Neural crest cell (in vitro differentiated cells): Measurements from ENCODE around the gene PPP1R9A. TPM values are rescaled to one million over a fixed set of nuclear protein-coding genes. Genes with fewer than 3 reads are reported as not detected.

Experiments used
- DNase-seq: peaks from one replicate; pipeline ENCODE4 v3.0.0; 2021; ENCODE audit warnings: low read depth, mixed read lengths, low spot score
- H3K27ac Mint-ChIP-seq: one replicate; pipeline ENCODE4 v1.8.0; 2021; ENCODE audit warnings: mild to moderate bottlenecking, mixed read lengths; ENCODE audit not compliant: unreplicated experiment
- H3K27me3 Mint-ChIP-seq: 2 replicates; pipeline ENCODE4 v1.8.0; 2021; ENCODE audit warnings: low read depth, mild to moderate bottlenecking, mixed read lengths
- H3K36me3 Mint-ChIP-seq: 2 replicates; pipeline ENCODE4 v1.8.0; 2021; ENCODE audit warnings: low read depth, mild to moderate bottlenecking, mixed read lengths
- H3K4me1 Mint-ChIP-seq: 2 replicates; pipeline ENCODE4 v1.8.0; 2021; ENCODE audit warnings: mixed read lengths
- H3K4me3 Mint-ChIP-seq: one replicate; pipeline ENCODE4 v1.8.0; 2021; ENCODE audit warnings: mild to moderate bottlenecking, mixed read lengths
- H3K9me3 Mint-ChIP-seq: 2 replicates; pipeline ENCODE4 v1.8.0; 2021; ENCODE audit warnings: mixed read lengths
- CTCF ChIP-seq: fragments of 200-600 bp; sonication (generic); conservative IDR thresholded peaks from 2 replicates; pipeline ENCODE4 v1.5.0; 2021; ENCODE audit warnings: antibody characterized with exemption, mild to moderate bottlenecking
- total RNA-seq: library from RNA; stranded (reverse); gene quantifications from 2 replicates; pipeline ENCODE4 v1.2.1, GENCODE V29; 2021

PPP1R9A gene
- total RNA-seq, 1 donor from 2014 or later = 21.2 TPM

DNA sequence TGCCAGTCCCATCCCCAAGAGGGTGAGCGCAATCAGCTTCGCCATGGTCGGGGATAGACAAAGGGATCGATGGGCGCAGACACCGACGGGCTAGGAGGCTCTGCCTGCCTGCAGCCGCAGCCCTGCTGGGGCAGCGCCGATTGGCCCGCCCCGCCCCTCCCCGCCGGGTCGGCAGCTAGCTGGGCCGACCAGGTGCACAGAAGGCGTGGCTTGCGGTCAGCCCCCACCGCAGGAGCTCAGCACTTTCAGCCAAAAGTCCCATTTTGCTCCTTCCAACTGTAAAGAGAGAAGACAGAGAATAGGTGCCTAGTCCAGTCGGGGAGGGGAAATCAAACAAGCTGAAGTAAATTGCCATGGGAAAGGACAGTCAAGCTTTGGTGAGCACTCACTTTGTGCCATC is 417.0 kb downstream of the PPP1R9A start, which contains the start of gene PON1:
Gene PON1, minus strand, starts transcription at position 102 of the 400 bp plus-strand sequence. Its CDS starts 57 bp downstream, at position 45.
- Mint-ChIP-seq H3K27me3 (peaks cover 13% of the 10 kb centered on the region), H3K9me3 (peaks cover 13% of the 10 kb centered on the region), H3K36me3 (no peaks in the 10 kb centered on the region), H3K4me3 (no peak within 1 kb of the TSS), H3K27ac (peak within 1 kb of the TSS; percentile 24), H3K4me1 (peaks cover 7% of the 10 kb centered on the region)
- no peak for DNase-seq
- TF ChIP-seq CTCF = no peak

DNA sequence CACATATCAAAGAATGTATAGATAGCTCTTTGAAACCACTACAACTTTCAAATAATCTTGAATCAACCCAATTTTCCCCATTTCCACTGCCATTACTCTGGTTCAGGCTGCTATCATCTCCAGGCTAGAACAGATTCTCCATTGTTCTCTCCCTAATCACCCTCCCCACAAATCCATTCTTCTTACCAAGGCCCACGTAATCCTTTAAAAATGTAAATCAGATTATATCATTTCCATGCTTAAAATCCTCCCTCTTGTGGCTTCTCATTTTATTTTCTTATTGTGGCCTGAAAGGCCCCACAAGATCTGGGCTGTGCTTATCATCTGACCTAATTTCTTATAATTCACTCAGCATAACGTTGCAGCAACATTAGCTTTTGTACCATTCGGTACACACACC is 420.0 kb downstream of the PPP1R9A start:
- no peak for TF ChIP-seq CTCF
- peaks cover 13% of the 10 kb centered on the region for H3K27me3 Mint-ChIP-seq
- peaks cover 13% of the 10 kb centered on the region for H3K9me3 Mint-ChIP-seq
- peaks cover 7% of the 10 kb centered on the region for H3K4me1 Mint-ChIP-seq
- H3K36me3 Mint-ChIP-seq = no peaks in the 10 kb centered on the region
- no peak overlapping the region for H3K4me3 Mint-ChIP-seq
- H3K27ac Mint-ChIP-seq = no peak overlapping the region
- no peak for DNase-seq

DNA sequence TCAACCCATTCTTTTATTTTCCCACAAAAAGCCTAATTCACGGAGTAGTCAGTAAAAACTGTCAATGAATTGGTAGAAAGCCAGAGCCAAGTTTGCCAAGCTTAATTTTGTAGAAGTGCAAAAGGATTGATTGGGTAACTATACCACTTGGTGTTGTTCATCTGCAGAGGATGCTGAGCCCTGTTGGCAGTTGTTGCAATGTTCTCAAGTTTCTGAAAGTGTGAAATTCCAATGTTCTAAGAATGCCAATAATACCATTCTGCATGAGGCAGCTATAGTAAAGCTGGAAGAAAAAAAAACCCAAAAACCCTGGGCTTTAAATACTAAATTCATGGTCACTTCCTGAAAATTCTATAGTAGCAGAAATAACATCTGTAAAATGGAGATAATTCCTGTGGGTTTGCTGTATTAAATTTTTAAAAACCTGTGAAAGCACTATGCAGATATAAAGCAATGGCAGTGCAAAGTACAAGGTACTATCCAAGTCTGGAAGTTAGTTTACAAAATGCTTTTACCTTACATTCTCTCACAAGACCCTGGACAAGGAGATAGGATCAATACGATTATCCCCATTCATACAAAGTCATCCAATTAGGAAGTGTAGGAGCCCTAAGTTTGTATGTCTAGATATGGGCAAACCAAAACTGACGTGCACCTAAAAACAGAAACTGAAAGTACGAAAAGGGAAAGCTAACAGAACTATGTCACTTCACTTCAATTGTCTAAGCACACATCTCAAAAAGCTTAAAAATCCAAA is 423.0 kb downstream of the PPP1R9A start:
- no peak overlapping the region for H3K4me3 Mint-ChIP-seq
- TF ChIP-seq CTCF = no peak
- peaks cover 2% of the 10 kb centered on the region for H3K27me3 Mint-ChIP-seq
- peaks cover 13% of the 10 kb centered on the region for H3K9me3 Mint-ChIP-seq
- no peak overlapping the region for H3K27ac Mint-ChIP-seq
- no peak for DNase-seq
- H3K4me1 Mint-ChIP-seq = peaks cover 7% of the 10 kb centered on the region
- no peaks in the 10 kb centered on the region for H3K36me3 Mint-ChIP-seq

DNA sequence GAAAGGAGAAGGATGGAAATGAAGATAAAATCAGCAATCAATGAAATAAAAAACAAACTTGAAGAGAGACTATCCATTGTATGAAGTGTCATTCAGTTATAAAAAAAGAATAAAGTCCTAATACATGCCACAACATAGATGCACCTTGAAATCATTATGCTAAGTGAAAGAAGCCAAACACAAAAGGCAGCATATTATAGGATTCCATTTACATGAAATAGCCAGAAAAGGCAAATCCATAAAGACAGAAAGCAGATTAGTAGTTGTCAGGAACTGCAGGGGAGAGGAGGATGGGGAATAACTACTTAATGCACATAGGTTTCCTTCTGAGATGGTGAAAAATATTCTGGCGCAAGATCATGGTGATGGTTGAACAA is 423.6 kb downstream of the PPP1R9A start:
- no peak for DNase-seq
- no peaks in the 10 kb centered on the region for H3K27me3 Mint-ChIP-seq
- peaks cover 7% of the 10 kb centered on the region for H3K4me1 Mint-ChIP-seq
- H3K9me3 Mint-ChIP-seq = peaks cover 11% of the 10 kb centered on the region
- H3K36me3 Mint-ChIP-seq = no peaks in the 10 kb centered on the region
- no peak for TF ChIP-seq CTCF
- no peak overlapping the region for H3K4me3 Mint-ChIP-seq
- H3K27ac Mint-ChIP-seq = no peak overlapping the region

GRCh38 chr7:95334447-95334846 is 427.1 kb downstream of the PPP1R9A start:
- no peak for TF ChIP-seq CTCF
- Mint-ChIP-seq H3K36me3 (no peaks in the 10 kb centered on the region), H3K4me1 (no peaks in the 10 kb centered on the region), H3K27ac (no peak overlapping the region), H3K4me3 (no peak overlapping the region), H3K27me3 (no peaks in the 10 kb centered on the region), H3K9me3 (no peaks in the 10 kb centered on the region)
- no peak for DNase-seq
